Upper lobe of right lung (tissue), 1 donor: ENCODE data around the gene PDE9A. TPM values are rescaled to one million over a fixed set of nuclear protein-coding genes. Genes with fewer than 3 reads are reported as not detected.

Source experiments
- ATAC-seq: fragments of 200-7000 bp; cut with Tn5 transposase; one replicate; pipeline ENCODE4 v1.9.1; 2020; ENCODE audit warnings: mild to moderate bottlenecking, moderate library complexity
- DNase-seq: peaks from one replicate; pipeline ENCODE4 v3.0.0-alpha.2; 2020
- H3K27ac ChIP-seq: fragments of 200-600 bp; one replicate; pipeline ENCODE4 v1.8.0; 2022
- H3K27me3 ChIP-seq: fragments of 200-600 bp; one replicate; pipeline ENCODE4 v1.8.0; 2022; ENCODE audit warnings: mild to moderate bottlenecking
- H3K36me3 ChIP-seq: fragments of 200-600 bp; one replicate; pipeline ENCODE4 v1.8.0; 2022
- H3K4me1 ChIP-seq: fragments of 200-600 bp; one replicate; pipeline ENCODE4 v1.8.0; 2022
- H3K4me3 ChIP-seq: fragments of 200-600 bp; one replicate; pipeline ENCODE4 v1.8.0; 2022; ENCODE audit warnings: mild to moderate bottlenecking
- H3K9me3 ChIP-seq: fragments of 200-600 bp; one replicate; pipeline ENCODE4 v1.8.0; 2022
- CTCF ChIP-seq: fragments of 200-600 bp; IDR thresholded peaks from one replicate; pipeline ENCODE4 v1.8.0; 2022; ENCODE audit warnings: antibody characterized with exemption
- intact Hi-C: fragments of 100-400 bp; cut with DNase I; formaldehyde crosslinking; loops from one replicate; pipeline ENCODE4 v1.11.0; 2022
- total RNA-seq: library from RNA; stranded (reverse); fragmentation: NEBNext Ultra II Directional; extraction: Animal tissue kit (Norgen Biotek cat#: 25700); gene quantifications from one replicate; pipeline ENCODE4 v1.2.1, GENCODE V29; 2021
- donor health status: DM: no; HTN: yes; CAD: no; lungs with severe emphysema.

Gene PDE9A
- total RNA-seq, 1 donor from 2014 or later: 15.3 TPM

- Histone ChIP-seq H3K36me3 (no peaks in the 10 kb centered on the region), H3K27me3 (no peaks in the 10 kb centered on the region), H3K4me1 (peaks cover 9% of the 10 kb centered on the region), H3K4me3 (no peak overlapping the region), H3K27ac (no peak overlapping the region), H3K9me3 (no peaks in the 10 kb centered on the region)
- intact Hi-C loops: no loop called here
- DNase-seq (no peak), ATAC-seq (no peak)
- TF ChIP-seq CTCF: no peak
Observed at GRCh38 chr21:42786884-42787283, 133.5 kb downstream of the PDE9A start.

- H3K36me3 ChIP-seq: no peaks in the 10 kb centered on the region
- no peaks in the 10 kb centered on the region for H3K27me3 ChIP-seq
- intact Hi-C loops: no loop called here
- ATAC-seq: no peak
- peaks cover 9% of the 10 kb centered on the region for H3K4me1 ChIP-seq
- no peak overlapping the region for H3K4me3 ChIP-seq
- no peak for TF ChIP-seq CTCF
- no peak overlapping the region for H3K27ac ChIP-seq
- DNase-seq: no peak
- no peaks in the 10 kb centered on the region for H3K9me3 ChIP-seq
Observed at GRCh38 chr21:42787613-42788012, 134.2 kb downstream of the PDE9A start.

- intact Hi-C loops: no loop called here
- DNase-seq (no peak), ATAC-seq (no peak)
- no peak for TF ChIP-seq CTCF
- peaks cover 10% of the 10 kb centered on the region for H3K27me3 ChIP-seq
- H3K27ac ChIP-seq: no peak overlapping the region
- H3K9me3 ChIP-seq: no peaks in the 10 kb centered on the region
- H3K4me3 ChIP-seq: no peak overlapping the region
- no peaks in the 10 kb centered on the region for H3K4me1 ChIP-seq
- no peaks in the 10 kb centered on the region for H3K36me3 ChIP-seq
Observed at GRCh38 chr21:42790520-42791065, 137.2 kb downstream of the PDE9A start.

GRCh38 chr21:42793774-42794173 is 140.4 kb downstream of the PDE9A start:
- Histone ChIP-seq H3K9me3 (no peaks in the 10 kb centered on the region), H3K27ac (no peak overlapping the region), H3K27me3 (peaks cover 10% of the 10 kb centered on the region), H3K4me1 (no peaks in the 10 kb centered on the region), H3K36me3 (no peaks in the 10 kb centered on the region), H3K4me3 (no peak overlapping the region)
- ATAC-seq: no peak
- no peak for DNase-seq
- intact Hi-C loops: no loop called here
- no peak for TF ChIP-seq CTCF

- no peak for DNase-seq
Observed at GRCh38 chr21:42794551-42794950, 141.1 kb downstream of the PDE9A start.

More at GRCh38 chr21:42794551-42794950, 141.1 kb downstream of the PDE9A start:
- Histone ChIP-seq H3K36me3 (no peaks in the 10 kb centered on the region), H3K27me3 (peaks cover 10% of the 10 kb centered on the region), H3K9me3 (no peaks in the 10 kb centered on the region), H3K27ac (no peak overlapping the region), H3K4me1 (no peaks in the 10 kb centered on the region), H3K4me3 (no peak overlapping the region)
- no peak for ATAC-seq
- TF ChIP-seq CTCF: no peak
- intact Hi-C loops: no loop called here
